WERI-Rb-1 (cell line): ENCODE data around the gene ABRACL.
A peak's percentile ranks its signal among the peaks of the same experiment; 100 is the strongest.
"Not testable (repeated sequence)": the region's sequence is repeated elsewhere in the genome, so short reads cannot be mapped to it uniquely, and the experiment has no call there.

Experiments used
- DNase-seq: peaks from one replicate; pipeline ENCODE4 v3.0.0-alpha.2; 2020
- H3K27ac ChIP-seq: fragments of 250-450 bp; sonication (Bioruptor Pico); 2 replicates; pipeline ENCODE4 v1.5.1; 2020; ENCODE audit warnings: mild to moderate bottlenecking, moderate library complexity
- H3K27me3 ChIP-seq: fragments of 250-450 bp; sonication (Bioruptor Pico); 2 replicates; pipeline ENCODE4 v1.5.1; 2021; ENCODE audit warnings: mild to moderate bottlenecking, low read depth, moderate library complexity; ENCODE audit not compliant: insufficient read depth, severe bottlenecking
- H3K36me3 ChIP-seq: fragments of 250-450 bp; sonication (Bioruptor Pico); 2 replicates; pipeline ENCODE4 v1.5.1; 2020; ENCODE audit warnings: mild to moderate bottlenecking, moderate library complexity
- H3K4me3 ChIP-seq: 2 replicates; pipeline ENCODE4 v1.5.1; 2011; ENCODE audit warnings: low read depth, mild to moderate bottlenecking, control low read depth, low read length
- H3K9me3 ChIP-seq: fragments of 250-450 bp; sonication (Bioruptor Pico); 2 replicates; pipeline ENCODE4 v1.5.1; 2021; ENCODE audit warnings: mild to moderate bottlenecking, moderate library complexity; ENCODE audit not compliant: severe bottlenecking
- TF ChIP-seq, protein P1 (sequence below): IDR thresholded peaks from 2 replicates; pipeline ENCODE4 v1.5.1; 2011; ENCODE audit warnings: low read depth, mild to moderate bottlenecking, control low read depth, inconsistent platforms, low read length

ABRACL gene

DNA sequence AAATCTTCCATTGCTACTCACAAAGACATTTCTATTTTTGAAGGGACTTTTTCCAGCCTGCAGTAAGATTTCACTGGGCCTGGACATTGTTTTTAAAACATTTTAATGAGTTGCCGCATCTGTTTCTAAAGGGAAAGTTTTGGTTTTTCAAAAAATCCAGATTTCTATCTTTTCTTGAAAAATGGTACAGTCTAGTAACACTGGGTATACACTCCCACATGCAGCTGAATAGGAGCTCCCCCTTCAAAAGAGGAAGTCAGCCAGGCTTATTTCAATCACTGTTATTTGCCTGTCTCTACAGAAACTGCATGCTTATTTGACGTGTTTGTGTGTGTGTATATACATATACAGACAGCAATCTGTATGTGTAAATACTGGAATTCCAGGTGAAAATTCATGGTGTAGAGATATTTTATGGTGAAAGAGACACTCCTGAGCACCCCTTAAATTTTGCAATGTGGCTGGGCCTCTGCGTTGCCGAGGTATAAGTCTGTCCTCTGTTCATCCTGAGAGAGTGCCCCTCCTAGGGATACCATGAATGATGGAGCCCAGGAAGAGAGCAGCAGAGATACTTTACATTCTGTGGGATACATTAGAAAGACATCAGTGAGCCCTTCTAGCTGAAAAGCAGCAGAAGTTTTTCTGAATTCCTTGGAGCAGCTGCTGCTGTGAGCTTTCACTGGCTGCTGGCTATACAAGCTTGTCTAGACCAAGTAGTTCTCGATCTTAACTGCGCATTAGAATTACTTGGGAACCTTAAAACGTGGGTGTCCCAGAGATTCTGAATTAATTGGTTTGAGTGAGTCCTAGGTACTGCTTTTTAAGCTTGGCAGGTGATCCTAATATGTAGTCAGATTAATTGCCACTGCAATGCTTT, 12.0 kb upstream of the ABRACL start:
- H3K27me3 ChIP-seq = no peaks in the 10 kb centered on the region
- no peak overlapping the region for H3K4me3 ChIP-seq
- no peaks in the 10 kb centered on the region for H3K36me3 ChIP-seq
- TF ChIP-seq, protein P1, sequence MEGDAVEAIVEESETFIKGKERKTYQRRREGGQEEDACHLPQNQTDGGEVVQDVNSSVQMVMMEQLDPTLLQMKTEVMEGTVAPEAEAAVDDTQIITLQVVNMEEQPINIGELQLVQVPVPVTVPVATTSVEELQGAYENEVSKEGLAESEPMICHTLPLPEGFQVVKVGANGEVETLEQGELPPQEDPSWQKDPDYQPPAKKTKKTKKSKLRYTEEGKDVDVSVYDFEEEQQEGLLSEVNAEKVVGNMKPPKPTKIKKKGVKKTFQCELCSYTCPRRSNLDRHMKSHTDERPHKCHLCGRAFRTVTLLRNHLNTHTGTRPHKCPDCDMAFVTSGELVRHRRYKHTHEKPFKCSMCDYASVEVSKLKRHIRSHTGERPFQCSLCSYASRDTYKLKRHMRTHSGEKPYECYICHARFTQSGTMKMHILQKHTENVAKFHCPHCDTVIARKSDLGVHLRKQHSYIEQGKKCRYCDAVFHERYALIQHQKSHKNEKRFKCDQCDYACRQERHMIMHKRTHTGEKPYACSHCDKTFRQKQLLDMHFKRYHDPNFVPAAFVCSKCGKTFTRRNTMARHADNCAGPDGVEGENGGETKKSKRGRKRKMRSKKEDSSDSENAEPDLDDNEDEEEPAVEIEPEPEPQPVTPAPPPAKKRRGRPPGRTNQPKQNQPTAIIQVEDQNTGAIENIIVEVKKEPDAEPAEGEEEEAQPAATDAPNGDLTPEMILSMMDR = no peak
- DNase-seq = no peak
- no peaks in the 10 kb centered on the region for H3K9me3 ChIP-seq
- no peak overlapping the region for H3K27ac ChIP-seq

DNA sequence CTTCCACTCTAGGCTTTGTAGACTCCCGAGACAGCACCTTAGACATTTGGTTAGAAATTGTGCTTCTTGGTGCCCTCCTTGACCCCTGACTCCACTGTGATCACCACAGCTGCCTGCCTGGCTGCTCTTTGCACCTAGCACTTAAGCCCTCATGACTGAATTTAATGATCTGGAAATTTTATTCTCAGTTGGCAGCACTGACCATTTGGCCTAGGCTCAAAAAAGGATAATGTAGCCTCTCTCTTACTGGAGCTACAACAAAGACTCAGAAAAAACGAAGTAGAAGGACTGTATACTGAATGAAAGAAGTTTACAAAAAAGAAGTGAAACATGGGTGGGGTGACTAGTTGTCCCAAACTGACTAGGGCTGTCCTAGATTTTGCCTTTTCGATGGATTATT, 11.3 kb upstream of the ABRACL start:
- Histone ChIP-seq H3K27ac (no peak overlapping the region), H3K27me3 (no peaks in the 10 kb centered on the region), H3K36me3 (no peaks in the 10 kb centered on the region), H3K9me3 (no peaks in the 10 kb centered on the region), H3K4me3 (no peak overlapping the region)
- TF ChIP-seq, protein P1 = no peak
- DNase-seq = no peak

DNA sequence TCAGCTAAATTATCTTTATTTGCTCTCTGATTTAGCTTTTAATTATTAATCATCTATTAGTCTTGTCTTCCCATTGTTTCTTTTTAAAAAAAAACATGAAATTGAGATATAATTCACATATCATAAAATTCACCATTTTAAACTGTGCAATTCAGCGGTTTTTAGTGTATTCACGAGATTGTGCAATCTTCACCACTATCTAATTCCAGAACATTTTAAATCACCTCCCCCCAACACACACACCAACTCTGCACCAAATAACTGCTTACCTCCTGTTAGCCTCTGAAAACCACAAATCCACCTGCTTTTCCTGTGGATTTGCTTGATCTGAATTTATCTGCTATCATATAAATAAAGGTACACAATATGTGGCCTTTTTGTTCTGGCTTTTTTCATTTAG, 8.8 kb upstream of the ABRACL start:
- TF ChIP-seq, protein P1 = no peak
- no peak overlapping the region for H3K4me3 ChIP-seq
- no peak overlapping the region for H3K27ac ChIP-seq
- DNase-seq = no peak
- H3K36me3 ChIP-seq = no peaks in the 10 kb centered on the region
- no peaks in the 10 kb centered on the region for H3K9me3 ChIP-seq
- H3K27me3 ChIP-seq = no peaks in the 10 kb centered on the region

DNA sequence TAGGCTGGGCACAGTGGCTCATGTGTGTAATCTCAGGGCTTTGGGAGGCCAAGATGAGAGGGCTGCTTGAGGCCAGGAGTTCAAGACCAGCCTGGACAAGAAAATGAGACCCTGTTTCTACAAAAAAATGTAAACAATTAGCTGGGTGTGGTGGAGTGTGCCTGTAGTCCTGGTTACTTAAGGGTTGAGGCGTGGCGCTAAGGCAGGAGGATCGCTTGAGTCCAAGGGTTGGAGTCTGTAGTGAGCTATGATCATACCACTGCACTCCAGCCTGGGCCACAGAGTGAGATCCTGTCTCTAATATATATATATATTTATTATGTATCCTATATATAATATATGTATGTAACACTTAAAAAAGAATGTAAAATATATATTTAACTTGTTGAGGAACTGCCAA, 7.9 kb upstream of the ABRACL start:
- Histone ChIP-seq H3K27ac (no peak overlapping the region), H3K4me3 (no peak overlapping the region), H3K9me3 (no peaks in the 10 kb centered on the region), H3K36me3 (no peaks in the 10 kb centered on the region), H3K27me3 (no peaks in the 10 kb centered on the region)
- no peak for DNase-seq
- TF ChIP-seq, protein P1 = no peak

DNA sequence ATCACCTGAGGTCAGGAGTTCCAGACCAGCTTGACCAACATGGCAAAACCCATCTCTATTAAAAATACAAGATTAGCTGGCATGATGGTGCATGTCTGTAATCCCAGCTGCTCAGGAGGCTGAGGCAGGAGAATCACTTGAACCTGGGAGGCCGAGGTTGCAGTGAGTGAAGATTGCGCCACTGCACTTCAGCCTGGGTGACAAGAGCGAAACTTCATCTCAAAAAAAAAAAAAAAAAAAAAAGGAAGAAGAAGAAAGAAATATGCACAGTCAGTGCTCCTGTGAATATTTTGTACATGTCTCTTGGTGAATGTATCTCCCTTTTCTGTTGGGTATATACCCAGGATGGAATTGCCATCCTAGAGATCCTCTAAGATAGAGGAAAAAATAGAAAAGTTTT, 3.1 kb upstream of the ABRACL start:
- H3K4me3 ChIP-seq, H3K27ac ChIP-seq, H3K27me3 ChIP-seq, H3K9me3 ChIP-seq, H3K36me3 ChIP-seq, DNase-seq: not testable (repeated sequence)

DNA sequence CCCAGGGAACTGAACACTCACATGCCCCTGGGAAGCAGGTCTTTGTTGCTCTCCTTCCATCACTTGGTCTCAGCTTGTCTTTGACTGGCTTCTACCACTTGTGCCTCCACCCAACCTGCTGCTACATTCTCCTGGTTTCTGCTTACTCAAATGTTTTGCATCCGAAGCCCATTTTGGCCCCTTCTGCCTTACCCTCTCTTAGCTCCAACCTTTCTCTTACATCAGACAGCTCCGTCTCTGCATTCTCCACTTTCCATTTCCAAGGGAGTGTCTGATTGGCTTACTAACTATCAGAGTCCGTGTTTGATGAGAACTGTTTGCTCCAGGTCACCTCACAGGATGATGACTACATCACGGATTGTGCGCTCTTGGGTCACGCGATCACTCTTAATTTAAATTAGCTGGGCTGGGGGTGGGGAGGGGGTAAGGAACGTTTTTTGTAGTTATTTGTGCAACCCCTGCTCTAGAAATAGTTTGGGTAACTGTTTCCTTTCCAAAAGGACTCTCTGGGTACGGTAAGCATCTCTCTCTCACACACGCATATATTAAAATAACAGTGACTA, 844 bp upstream of the ABRACL start:
- H3K9me3 ChIP-seq = no peaks in the 10 kb centered on the region
- H3K27ac ChIP-seq = peak overlapping the region; percentile 71
- TF ChIP-seq, protein P1 = no peak
- DNase-seq = no peak
- no peaks in the 10 kb centered on the region for H3K36me3 ChIP-seq
- H3K4me3 ChIP-seq = peak overlapping the region; percentile 96
- H3K27me3 ChIP-seq = no peaks in the 10 kb centered on the region
